ENCODE results near the gene PDCD1.

DNA sequence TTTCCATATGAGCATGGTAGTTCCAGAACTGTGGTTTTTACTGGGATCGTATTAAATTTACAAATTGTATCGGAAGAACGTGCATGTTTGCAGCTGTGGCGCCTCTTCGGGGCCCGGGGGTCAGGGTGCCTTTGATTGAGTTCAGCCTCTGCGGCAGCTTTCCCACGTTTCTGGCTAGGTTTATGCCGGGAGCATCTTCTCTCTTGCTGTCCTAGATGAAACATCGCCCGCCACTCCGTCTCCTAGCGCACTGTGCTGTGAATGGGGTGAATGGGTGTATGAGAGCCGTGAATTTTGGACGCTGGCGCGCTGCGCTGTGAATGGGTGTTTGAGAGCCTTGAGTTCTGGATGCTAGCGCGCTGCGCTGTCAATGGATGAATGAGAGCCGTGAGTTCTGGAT, 12.3 kb downstream of the PDCD1 start:
- TF ChIP-seq YY1 (IDR thresholded peaks at IDR 0.05; ENCODE audit: low read depth, low read length) (no peak), EZH2 (IDR thresholded peaks at IDR 0.05; ENCODE audit: low read depth, low read length, severe bottlenecking) (no peak), EGR1 (IDR thresholded peaks at IDR 0.05; ENCODE audit: borderline replicate concordance, low read depth, low read length) (no peak), SP1 (IDR thresholded peaks at IDR 0.05; ENCODE audit: low read depth, low read length) (no peak), POLR2A (IDR thresholded peaks at IDR 0.05; ENCODE audit: control extremely low read depth in 1 of 2, low read depth in 2 of 2, low read length in 2 of 2) (no peak), EP300 (IDR thresholded peaks at IDR 0.05; ENCODE audit: borderline replicate concordance in 1 of 2, low read depth in 2 of 2, low read length in 2 of 2) (no peak), TAF1 (IDR thresholded peaks at IDR 0.05; ENCODE audit: low read depth, low read length) (no peak), CHD2 (IDR thresholded peaks at IDR 0.05; ENCODE audit: low read length) (no peak), BRCA1 (IDR thresholded peaks at IDR 0.05; ENCODE audit: low read depth, low read length) (no peak), TAF7 (optimal IDR thresholded peaks at IDR 0.05; ENCODE audit: borderline replicate concordance, low read depth, low read length) (no peak), ASH2L (IDR thresholded peaks at IDR 0.05; ENCODE audit: low read length) (no peak)
- TF ChIP-seq, protein P1, sequence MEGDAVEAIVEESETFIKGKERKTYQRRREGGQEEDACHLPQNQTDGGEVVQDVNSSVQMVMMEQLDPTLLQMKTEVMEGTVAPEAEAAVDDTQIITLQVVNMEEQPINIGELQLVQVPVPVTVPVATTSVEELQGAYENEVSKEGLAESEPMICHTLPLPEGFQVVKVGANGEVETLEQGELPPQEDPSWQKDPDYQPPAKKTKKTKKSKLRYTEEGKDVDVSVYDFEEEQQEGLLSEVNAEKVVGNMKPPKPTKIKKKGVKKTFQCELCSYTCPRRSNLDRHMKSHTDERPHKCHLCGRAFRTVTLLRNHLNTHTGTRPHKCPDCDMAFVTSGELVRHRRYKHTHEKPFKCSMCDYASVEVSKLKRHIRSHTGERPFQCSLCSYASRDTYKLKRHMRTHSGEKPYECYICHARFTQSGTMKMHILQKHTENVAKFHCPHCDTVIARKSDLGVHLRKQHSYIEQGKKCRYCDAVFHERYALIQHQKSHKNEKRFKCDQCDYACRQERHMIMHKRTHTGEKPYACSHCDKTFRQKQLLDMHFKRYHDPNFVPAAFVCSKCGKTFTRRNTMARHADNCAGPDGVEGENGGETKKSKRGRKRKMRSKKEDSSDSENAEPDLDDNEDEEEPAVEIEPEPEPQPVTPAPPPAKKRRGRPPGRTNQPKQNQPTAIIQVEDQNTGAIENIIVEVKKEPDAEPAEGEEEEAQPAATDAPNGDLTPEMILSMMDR (IDR thresholded peaks at IDR 0.05; ENCODE audit: control extremely low read depth in 1 of 3, insufficient read depth in 1 of 3, low read depth in 1 of 3, low read length in 3 of 3) = no peak
- TF ChIP-seq, protein P2, sequence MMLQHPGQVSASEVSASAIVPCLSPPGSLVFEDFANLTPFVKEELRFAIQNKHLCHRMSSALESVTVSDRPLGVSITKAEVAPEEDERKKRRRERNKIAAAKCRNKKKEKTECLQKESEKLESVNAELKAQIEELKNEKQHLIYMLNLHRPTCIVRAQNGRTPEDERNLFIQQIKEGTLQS (IDR thresholded peaks at IDR 0.05; ENCODE audit: insufficient read depth, low read depth, low read length) = no peak

Data from H1 (cell line).